ENCODE measurements around the gene TMEM30B. TPM values are rescaled to one million over a fixed set of nuclear protein-coding genes. Genes with fewer than 3 reads are reported as not detected.

Gene TMEM30B
- total RNA-seq, 1 experiment from 2014 or later, result 0.12 TPM

DNA sequence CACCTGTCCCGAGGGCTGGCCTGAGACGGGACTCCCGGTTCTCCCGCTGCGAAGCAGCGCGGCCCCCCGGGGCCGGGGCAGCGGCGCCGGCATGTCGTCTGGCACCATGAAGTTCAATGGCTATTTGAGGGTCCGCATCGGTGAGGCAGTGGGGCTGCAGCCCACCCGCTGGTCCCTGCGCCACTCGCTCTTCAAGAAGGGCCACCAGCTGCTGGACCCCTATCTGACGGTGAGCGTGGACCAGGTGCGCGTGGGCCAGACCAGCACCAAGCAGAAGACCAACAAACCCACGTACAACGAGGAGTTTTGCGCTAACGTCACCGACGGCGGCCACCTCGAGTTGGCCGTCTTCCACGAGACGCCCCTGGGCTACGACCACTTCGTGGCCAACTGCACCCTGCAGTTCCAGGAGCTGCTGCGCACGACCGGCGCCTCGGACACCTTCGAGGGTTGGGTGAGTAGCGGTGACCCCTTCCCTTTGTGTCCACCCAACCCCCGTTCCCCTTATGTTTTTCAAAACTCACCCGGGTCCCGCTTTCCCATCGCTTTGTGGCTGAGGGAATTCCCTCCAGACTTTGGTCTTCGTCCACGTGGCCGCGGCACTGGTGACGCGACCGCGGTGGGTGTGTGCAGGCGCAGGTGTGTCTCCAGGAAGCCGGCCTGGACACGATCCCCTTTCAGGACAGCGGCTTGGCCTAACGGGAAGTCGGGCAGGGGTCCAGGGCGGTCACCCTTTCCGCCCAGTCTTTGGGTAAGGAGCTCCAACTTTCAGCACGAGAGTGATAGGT is 41.1 kb upstream of the TMEM30B start:
- Histone ChIP-seq H3K9me2 (ENCODE audit: insufficient read depth) (no peaks in the 10 kb centered on the region), H3K27ac (ENCODE audit: low read depth, low read length) (peak overlapping the region; percentile 50), H3K9ac (ENCODE audit: low read length) (peak overlapping the region; percentile 70), H4K20me1 (ENCODE audit: insufficient read depth) (no peaks in the 10 kb centered on the region), H3K4me3 (replicated peaks in 1 of 2; ENCODE audit: low read depth in 1 of 2, low read length in 2 of 2) (peak overlapping the region; percentile 70 to 80), H3K9me3 (ENCODE audit: control insufficient read depth in 1 of 2, insufficient read depth in 1 of 2, low read depth in 1 of 2, low read length in 2 of 2) (no peaks in the 10 kb centered on the region; a peak in 1 of 4 replicates), H3K4me2 (ENCODE audit: low read length) (peak overlapping the region; percentile 96), H3K79me2 (ENCODE audit: insufficient read depth, low read length) (peaks cover 9% of the 10 kb centered on the region), H2AFZ (ENCODE audit: low read depth, low read length, poor library complexity, severe bottlenecking) (peak overlapping the region; percentile 74), H3K4me1 (ENCODE audit: control insufficient read depth in 1 of 2, insufficient read depth in 2 of 2, low read length in 2 of 2) (peaks cover 10 to 32% of the 10 kb centered on the region in 2 experiments; a peak in 3 of 4 replicates), H3K36me3 (ENCODE audit: control insufficient read depth in 1 of 2, insufficient read depth in 2 of 2, low read length in 2 of 2) (no peaks in the 10 kb centered on the region), H3K27me3 (ENCODE audit: insufficient read depth, low read length) (no peaks in the 10 kb centered on the region)
- peak; percentile 54 for ATAC-seq
- intact Hi-C loops (cut with micrococcal nuclease), result no loop called here
- TF ChIP-seq RAD21 (IDR thresholded peaks at IDR 0.05; ENCODE audit: low read depth) (no peak), EZH2phosphoT487 (IDR thresholded peaks at IDR 0.05; ENCODE audit: borderline replicate concordance) (no peak), ZFX (IDR thresholded peaks at IDR 0.05) (0 out of 2 replicates have a peak, but pooled peaks have one; percentile 21), SIN3A (IDR thresholded peaks at IDR 0.05; ENCODE audit: low read depth) (peak; percentile 75; the same call in 1 of the 2 replicates)
- TF ChIP-seq, protein P1, sequence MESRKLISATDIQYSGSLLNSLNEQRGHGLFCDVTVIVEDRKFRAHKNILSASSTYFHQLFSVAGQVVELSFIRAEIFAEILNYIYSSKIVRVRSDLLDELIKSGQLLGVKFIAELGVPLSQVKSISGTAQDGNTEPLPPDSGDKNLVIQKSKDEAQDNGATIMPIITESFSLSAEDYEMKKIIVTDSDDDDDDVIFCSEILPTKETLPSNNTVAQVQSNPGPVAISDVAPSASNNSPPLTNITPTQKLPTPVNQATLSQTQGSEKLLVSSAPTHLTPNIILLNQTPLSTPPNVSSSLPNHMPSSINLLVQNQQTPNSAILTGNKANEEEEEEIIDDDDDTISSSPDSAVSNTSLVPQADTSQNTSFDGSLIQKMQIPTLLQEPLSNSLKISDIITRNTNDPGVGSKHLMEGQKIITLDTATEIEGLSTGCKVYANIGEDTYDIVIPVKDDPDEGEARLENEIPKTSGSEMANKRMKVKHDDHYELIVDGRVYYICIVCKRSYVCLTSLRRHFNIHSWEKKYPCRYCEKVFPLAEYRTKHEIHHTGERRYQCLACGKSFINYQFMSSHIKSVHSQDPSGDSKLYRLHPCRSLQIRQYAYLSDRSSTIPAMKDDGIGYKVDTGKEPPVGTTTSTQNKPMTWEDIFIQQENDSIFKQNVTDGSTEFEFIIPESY (IDR thresholded peaks at IDR 0.05; ENCODE audit: extremely low read depth, insufficient replicate concordance, low read length), result no peak
- POLR2A ChIA-PET, result interaction anchor here (0.7 kb wide), 1 partner anchor 477 kb away, joined by 3 read pairs; no protein-coding TSS in a partner anchor
- BruUV-seq (replicated peaks), result no TSS peak
- RAD21 ChIA-PET (ENCODE audit: low non-redundant PET in 1 of 2, low total read pairs in 2 of 2, uncharacterized antibody in 2 of 2, unreplicated experiment in 2 of 2), result no interaction called here
- CTCF ChIA-PET, result interaction anchor here (0.8 to 1.0 kb wide), 2 partner anchors 26 to 139 kb away, joined by 3 read pairs; no protein-coding TSS in a partner anchor
- DNase-seq (ENCODE audit: low read depth, low spot score), result no peak

Measured in HCT116 (cell line).